GM23338 (cell line): ENCODE data around the gene ADGRL3. TPM values are rescaled to one million over a fixed set of nuclear protein-coding genes. Genes with fewer than 3 reads are reported as not detected.

Experiments
- ATAC-seq: fragments of 200-7000 bp; cut with Tn5 transposase; 3 replicates; pipeline ENCODE4 v1.9.1; 2020
- DNase-seq: peaks from one replicate; pipeline ENCODE4 v3.0.0-alpha.2; 2015; ENCODE audit warnings: low spot score
- H2AFZ ChIP-seq: fragments of 200-600 bp; sonication (generic); 2 replicates; pipeline ENCODE4 v1.8.0; 2016; ENCODE audit warnings: antibody characterized with exemption, mild to moderate bottlenecking, moderate library complexity
- H3F3A ChIP-seq: fragments of 200-600 bp; sonication (generic); replicated peaks from 2 replicates; pipeline ENCODE4 v1.8.0; 2017; ENCODE audit warnings: antibody characterized with exemption, mixed run types, low read depth
- H3K27ac ChIP-seq: fragments of 200-600 bp; sonication (generic); 2 replicates; pipeline ENCODE4 v1.6.1; 2016; ENCODE audit warnings: low read depth
- H3K27me3 ChIP-seq: fragments of 200-600 bp; sonication (generic); 2 replicates; pipeline ENCODE4 v1.8.0; 2016; ENCODE audit warnings: mild to moderate bottlenecking, mixed run types, moderate library complexity; ENCODE audit not compliant: insufficient read depth
- H3K36me3 ChIP-seq: fragments of 200-600 bp; sonication (generic); 2 replicates; pipeline ENCODE4 v1.8.0; 2016; ENCODE audit warnings: mild to moderate bottlenecking; ENCODE audit not compliant: insufficient read depth
- H3K4me1 ChIP-seq: fragments of 200-600 bp; sonication (generic); 2 replicates; pipeline ENCODE4 v1.8.0; 2016; ENCODE audit warnings: mild to moderate bottlenecking, moderate library complexity; ENCODE audit not compliant: insufficient read depth
- H3K4me2 ChIP-seq: fragments of 200-600 bp; sonication (generic); 2 replicates; pipeline ENCODE4 v1.7.1; 2017; ENCODE audit warnings: mixed run types
- H3K4me3 ChIP-seq: fragments of 200-600 bp; sonication (generic); 2 replicates; pipeline ENCODE4 v1.6.1; 2016; ENCODE audit warnings: mixed run types
- H3K79me2 ChIP-seq: fragments of 200-600 bp; sonication (generic); replicated peaks from 2 replicates; pipeline ENCODE4 v1.8.0; 2017; ENCODE audit warnings: mild to moderate bottlenecking; ENCODE audit not compliant: insufficient read depth
- H3K9me2 ChIP-seq: fragments of 200-600 bp; sonication (generic); 2 replicates; pipeline ENCODE4 v1.8.0; 2017; ENCODE audit not compliant: insufficient read depth
- H4K20me1 ChIP-seq: fragments of 200-600 bp; sonication (generic); replicated peaks from 2 replicates; pipeline ENCODE4 v1.8.0; 2017; ENCODE audit warnings: mild to moderate bottlenecking; ENCODE audit not compliant: insufficient read depth
- H3K27ac Mint-ChIP-seq: 2 replicates; pipeline ENCODE4 v1.8.0; 2020; ENCODE audit warnings: inconsistent platforms, mild to moderate bottlenecking, moderate library complexity, mixed read lengths
- H3K27me3 Mint-ChIP-seq: 3 replicates; pipeline ENCODE4 v1.8.0; 2022; ENCODE audit warnings: low read depth, mild to moderate bottlenecking, moderate library complexity, mixed read lengths, inconsistent platforms; ENCODE audit not compliant: insufficient read depth, poor library complexity
- H3K36me3 Mint-ChIP-seq: 3 replicates; pipeline ENCODE4 v1.8.0; 2021; ENCODE audit warnings: low read depth, mild to moderate bottlenecking, inconsistent platforms, moderate library complexity, mixed read lengths
- H3K4me1 Mint-ChIP-seq: 3 replicates; pipeline ENCODE4 v1.8.0; 2020; ENCODE audit warnings: mild to moderate bottlenecking, inconsistent platforms, mixed read lengths
- H3K4me3 Mint-ChIP-seq: 3 replicates; pipeline ENCODE4 v1.8.0; 2021; ENCODE audit warnings: moderate library complexity, mild to moderate bottlenecking, inconsistent platforms, mixed read lengths
- H3K9me3 Mint-ChIP-seq: 3 replicates; pipeline ENCODE4 v1.8.0; 2020; ENCODE audit warnings: moderate library complexity, mild to moderate bottlenecking, inconsistent platforms, mixed read lengths
- CREB1 ChIP-seq: fragments of 250-450 bp; sonication (Bioruptor Pico); IDR thresholded peaks from 2 replicates; pipeline ENCODE4 v1.5.0; 2020; ENCODE audit warnings: low read depth, mild to moderate bottlenecking, moderate library complexity
- EZH2 ChIP-seq: fragments of 200-600 bp; sonication (generic); IDR thresholded peaks from one replicate; pipeline ENCODE4 v1.8.0; 2017; ENCODE audit warnings: antibody characterized with exemption, mild to moderate bottlenecking, low read depth; ENCODE audit not compliant: unreplicated experiment
- EZH2phosphoT487 ChIP-seq: fragments of 200-600 bp; sonication (generic); IDR thresholded peaks from one replicate; pipeline ENCODE4 v1.8.1; 2018; ENCODE audit warnings: antibody characterized with exemption; ENCODE audit not compliant: unreplicated experiment
- JUNB ChIP-seq: IDR thresholded peaks from one replicate; pipeline ENCODE4 v1.6.1; 2016; ENCODE audit warnings: antibody characterized with exemption; ENCODE audit not compliant: unreplicated experiment
- NANOG ChIP-seq: IDR thresholded peaks from 2 replicates; pipeline ENCODE4 v1.6.1; 2016; ENCODE audit warnings: antibody characterized with exemption, borderline replicate concordance
- ZNF331 ChIP-seq: fragments of 250-450 bp; sonication (Bioruptor Pico); IDR thresholded peaks from 2 replicates; pipeline ENCODE4 v1.5.0; 2020; ENCODE audit warnings: low read depth, mild to moderate bottlenecking, moderate library complexity
- polyA plus RNA-seq: library from polyadenylated mRNA; unstranded; fragments of >200 nt; fragmentation: Nextera tagmentation; extraction: Ambion mirVana; gene quantifications from 2 replicates; pipeline ENCODE4 v1.2.1, GENCODE V29; 2016
- total RNA-seq: library from RNA; depleted of rRNA; stranded (reverse); fragments of >200 nt; shearing (Covaris generic); gene quantifications from 2 replicates; pipeline ENCODE4 v1.2.3, GENCODE V29; 2014
- TF ChIP-seq, protein P1 (sequence below): IDR thresholded peaks from one replicate; pipeline ENCODE4 v1.6.1; 2018; ENCODE audit warnings: antibody characterized with exemption; ENCODE audit not compliant: unreplicated experiment
- TF ChIP-seq, protein P2 (sequence below): IDR thresholded peaks from 2 replicates; pipeline ENCODE4 v1.6.1; 2016; ENCODE audit warnings: antibody characterized with exemption
- TF ChIP-seq, protein P3 (sequence below): fragments of 250-450 bp; sonication (Bioruptor Pico); IDR thresholded peaks from 2 replicates; pipeline ENCODE4 v1.5.0; 2020; ENCODE audit warnings: mild to moderate bottlenecking, moderate library complexity

Gene ADGRL3
- total and polyA plus RNA-seq, 2 experiments from 2014 or later: 9.7 to 16.5 TPM

DNA sequence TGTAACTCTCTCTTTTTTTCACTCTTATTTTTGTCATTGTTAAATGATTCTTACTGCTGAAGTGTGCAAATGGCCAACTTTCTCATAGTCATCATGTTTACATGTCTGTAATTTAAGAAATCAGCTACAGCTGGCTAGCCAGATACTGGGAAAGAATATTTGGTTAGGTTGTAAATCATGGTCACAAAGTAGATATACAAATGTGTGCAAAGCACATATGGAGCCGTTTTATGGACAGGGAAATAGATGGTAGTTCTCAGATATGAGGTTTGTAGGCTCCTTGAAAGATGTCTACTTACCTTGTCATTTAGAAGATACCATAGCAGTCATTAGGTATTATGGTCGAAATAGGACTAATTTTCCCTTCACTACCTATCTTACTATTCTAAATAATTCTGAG lies 430.4 kb downstream of the ADGRL3 start (continued):
- TF ChIP-seq, protein P1, sequence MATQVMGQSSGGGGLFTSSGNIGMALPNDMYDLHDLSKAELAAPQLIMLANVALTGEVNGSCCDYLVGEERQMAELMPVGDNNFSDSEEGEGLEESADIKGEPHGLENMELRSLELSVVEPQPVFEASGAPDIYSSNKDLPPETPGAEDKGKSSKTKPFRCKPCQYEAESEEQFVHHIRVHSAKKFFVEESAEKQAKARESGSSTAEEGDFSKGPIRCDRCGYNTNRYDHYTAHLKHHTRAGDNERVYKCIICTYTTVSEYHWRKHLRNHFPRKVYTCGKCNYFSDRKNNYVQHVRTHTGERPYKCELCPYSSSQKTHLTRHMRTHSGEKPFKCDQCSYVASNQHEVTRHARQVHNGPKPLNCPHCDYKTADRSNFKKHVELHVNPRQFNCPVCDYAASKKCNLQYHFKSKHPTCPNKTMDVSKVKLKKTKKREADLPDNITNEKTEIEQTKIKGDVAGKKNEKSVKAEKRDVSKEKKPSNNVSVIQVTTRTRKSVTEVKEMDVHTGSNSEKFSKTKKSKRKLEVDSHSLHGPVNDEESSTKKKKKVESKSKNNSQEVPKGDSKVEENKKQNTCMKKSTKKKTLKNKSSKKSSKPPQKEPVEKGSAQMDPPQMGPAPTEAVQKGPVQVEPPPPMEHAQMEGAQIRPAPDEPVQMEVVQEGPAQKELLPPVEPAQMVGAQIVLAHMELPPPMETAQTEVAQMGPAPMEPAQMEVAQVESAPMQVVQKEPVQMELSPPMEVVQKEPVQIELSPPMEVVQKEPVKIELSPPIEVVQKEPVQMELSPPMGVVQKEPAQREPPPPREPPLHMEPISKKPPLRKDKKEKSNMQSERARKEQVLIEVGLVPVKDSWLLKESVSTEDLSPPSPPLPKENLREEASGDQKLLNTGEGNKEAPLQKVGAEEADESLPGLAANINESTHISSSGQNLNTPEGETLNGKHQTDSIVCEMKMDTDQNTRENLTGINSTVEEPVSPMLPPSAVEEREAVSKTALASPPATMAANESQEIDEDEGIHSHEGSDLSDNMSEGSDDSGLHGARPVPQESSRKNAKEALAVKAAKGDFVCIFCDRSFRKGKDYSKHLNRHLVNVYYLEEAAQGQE: no peak
- TF ChIP-seq CREB1: no peak
- TF ChIP-seq, protein P2, sequence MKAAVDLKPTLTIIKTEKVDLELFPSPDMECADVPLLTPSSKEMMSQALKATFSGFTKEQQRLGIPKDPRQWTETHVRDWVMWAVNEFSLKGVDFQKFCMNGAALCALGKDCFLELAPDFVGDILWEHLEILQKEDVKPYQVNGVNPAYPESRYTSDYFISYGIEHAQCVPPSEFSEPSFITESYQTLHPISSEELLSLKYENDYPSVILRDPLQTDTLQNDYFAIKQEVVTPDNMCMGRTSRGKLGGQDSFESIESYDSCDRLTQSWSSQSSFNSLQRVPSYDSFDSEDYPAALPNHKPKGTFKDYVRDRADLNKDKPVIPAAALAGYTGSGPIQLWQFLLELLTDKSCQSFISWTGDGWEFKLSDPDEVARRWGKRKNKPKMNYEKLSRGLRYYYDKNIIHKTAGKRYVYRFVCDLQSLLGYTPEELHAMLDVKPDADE: no peak
- TF ChIP-seq EZH2: no peak

DNA sequence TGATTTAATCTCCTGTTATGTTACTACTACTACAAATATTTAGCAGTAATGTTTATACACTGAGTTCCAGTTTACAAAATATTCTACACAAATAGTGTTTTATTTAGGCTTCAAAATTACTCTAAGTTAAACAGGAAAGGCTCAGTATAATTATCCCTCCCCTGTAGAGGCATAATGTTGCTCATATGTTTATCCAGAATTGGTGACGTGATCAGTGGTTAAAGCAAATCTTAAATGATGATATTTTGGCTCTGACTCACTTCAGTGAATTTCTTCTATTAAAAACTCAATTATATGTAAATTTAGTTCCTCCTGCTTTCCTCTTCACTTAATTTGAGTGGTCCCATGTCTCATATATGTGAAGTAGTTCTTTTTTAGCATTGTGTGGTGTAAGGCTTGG lies 438.5 kb downstream of the ADGRL3 start:
- Mint-ChIP-seq H3K4me3 (no peak overlapping the region), H3K27ac (no peak overlapping the region), H3K9me3 (peaks cover 2% of the 10 kb centered on the region; the same call in 1 of the 3 replicates), H3K36me3 (no peaks in the 10 kb centered on the region; the same call in 2 of the 3 replicates), H3K4me1 (no peaks in the 10 kb centered on the region), H3K27me3 (no peaks in the 10 kb centered on the region)
- no peaks in the 10 kb centered on the region for H4K20me1 ChIP-seq
- H3K79me2 ChIP-seq: no peaks in the 10 kb centered on the region
- H3K4me1 ChIP-seq: no peaks in the 10 kb centered on the region
- no peaks in the 10 kb centered on the region for H3K36me3 ChIP-seq
- H3K27ac ChIP-seq: no peak overlapping the region
- no peak for ATAC-seq
- no peaks in the 10 kb centered on the region for H3K9me2 ChIP-seq
- no peaks in the 10 kb centered on the region for H3F3A ChIP-seq
- no peak for DNase-seq
- no peak overlapping the region for H3K4me2 ChIP-seq
- H3K27me3 ChIP-seq: no peaks in the 10 kb centered on the region
- no peak overlapping the region for H2AFZ ChIP-seq
- H3K4me3 ChIP-seq: no peak overlapping the region
- TF ChIP-seq, protein P2: no peak
- TF ChIP-seq EZH2phosphoT487: no peak
- TF ChIP-seq JUNB: no peak
- TF ChIP-seq ZNF331 (CRISPR knock-in tag): no peak
- TF ChIP-seq NANOG: no peak
- TF ChIP-seq, protein P1: no peak
- TF ChIP-seq, protein P3, sequence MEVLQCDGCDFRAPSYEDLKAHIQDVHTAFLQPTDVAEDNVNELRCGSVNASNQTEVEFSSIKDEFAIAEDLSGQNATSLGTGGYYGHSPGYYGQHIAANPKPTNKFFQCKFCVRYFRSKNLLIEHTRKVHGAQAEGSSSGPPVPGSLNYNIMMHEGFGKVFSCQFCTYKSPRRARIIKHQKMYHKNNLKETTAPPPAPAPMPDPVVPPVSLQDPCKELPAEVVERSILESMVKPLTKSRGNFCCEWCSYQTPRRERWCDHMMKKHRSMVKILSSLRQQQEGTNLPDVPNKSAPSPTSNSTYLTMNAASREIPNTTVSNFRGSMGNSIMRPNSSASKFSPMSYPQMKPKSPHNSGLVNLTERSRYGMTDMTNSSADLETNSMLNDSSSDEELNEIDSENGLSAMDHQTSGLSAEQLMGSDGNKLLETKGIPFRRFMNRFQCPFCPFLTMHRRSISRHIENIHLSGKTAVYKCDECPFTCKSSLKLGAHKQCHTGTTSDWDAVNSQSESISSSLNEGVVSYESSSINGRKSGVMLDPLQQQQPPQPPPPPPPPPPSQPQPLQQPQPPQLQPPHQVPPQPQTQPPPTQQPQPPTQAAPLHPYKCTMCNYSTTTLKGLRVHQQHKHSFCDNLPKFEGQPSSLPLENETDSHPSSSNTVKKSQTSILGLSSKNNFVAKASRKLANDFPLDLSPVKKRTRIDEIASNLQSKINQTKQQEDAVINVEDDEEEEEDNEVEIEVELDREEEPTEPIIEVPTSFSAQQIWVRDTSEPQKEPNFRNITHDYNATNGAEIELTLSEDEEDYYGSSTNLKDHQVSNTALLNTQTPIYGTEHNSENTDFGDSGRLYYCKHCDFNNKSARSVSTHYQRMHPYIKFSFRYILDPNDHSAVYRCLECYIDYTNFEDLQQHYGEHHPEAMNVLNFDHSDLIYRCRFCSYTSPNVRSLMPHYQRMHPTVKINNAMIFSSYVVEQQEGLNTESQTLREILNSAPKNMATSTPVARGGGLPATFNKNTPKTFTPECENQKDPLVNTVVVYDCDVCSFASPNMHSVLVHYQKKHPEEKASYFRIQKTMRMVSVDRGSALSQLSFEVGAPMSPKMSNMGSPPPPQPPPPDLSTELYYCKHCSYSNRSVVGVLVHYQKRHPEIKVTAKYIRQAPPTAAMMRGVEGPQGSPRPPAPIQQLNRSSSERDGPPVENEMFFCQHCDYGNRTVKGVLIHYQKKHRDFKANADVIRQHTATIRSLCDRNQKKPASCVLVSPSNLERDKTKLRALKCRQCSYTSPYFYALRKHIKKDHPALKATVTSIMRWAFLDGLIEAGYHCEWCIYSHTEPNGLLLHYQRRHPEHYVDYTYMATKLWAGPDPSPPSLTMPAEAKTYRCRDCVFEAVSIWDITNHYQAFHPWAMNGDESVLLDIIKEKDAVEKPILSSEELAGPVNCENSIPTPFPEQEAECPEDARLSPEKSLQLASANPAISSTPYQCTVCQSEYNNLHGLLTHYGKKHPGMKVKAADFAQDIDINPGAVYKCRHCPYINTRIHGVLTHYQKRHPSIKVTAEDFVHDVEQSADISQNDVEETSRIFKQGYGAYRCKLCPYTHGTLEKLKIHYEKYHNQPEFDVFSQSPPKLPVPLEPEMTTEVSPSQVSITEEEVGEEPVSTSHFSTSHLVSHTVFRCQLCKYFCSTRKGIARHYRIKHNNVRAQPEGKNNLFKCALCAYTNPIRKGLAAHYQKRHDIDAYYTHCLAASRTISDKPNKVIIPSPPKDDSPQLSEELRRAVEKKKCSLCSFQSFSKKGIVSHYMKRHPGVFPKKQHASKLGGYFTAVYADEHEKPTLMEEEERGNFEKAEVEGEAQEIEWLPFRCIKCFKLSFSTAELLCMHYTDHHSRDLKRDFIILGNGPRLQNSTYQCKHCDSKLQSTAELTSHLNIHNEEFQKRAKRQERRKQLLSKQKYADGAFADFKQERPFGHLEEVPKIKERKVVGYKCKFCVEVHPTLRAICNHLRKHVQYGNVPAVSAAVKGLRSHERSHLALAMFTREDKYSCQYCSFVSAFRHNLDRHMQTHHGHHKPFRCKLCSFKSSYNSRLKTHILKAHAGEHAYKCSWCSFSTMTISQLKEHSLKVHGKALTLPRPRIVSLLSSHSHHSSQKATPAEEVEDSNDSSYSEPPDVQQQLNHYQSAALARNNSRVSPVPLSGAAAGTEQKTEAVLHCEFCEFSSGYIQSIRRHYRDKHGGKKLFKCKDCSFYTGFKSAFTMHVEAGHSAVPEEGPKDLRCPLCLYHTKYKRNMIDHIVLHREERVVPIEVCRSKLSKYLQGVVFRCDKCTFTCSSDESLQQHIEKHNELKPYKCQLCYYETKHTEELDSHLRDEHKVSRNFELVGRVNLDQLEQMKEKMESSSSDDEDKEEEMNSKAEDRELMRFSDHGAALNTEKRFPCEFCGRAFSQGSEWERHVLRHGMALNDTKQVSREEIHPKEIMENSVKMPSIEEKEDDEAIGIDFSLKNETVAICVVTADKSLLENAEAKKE (CRISPR knock-in tag): no peak
- TF ChIP-seq CREB1: no peak
